ENCODE measurements around the gene ARL14EP.

DNA sequence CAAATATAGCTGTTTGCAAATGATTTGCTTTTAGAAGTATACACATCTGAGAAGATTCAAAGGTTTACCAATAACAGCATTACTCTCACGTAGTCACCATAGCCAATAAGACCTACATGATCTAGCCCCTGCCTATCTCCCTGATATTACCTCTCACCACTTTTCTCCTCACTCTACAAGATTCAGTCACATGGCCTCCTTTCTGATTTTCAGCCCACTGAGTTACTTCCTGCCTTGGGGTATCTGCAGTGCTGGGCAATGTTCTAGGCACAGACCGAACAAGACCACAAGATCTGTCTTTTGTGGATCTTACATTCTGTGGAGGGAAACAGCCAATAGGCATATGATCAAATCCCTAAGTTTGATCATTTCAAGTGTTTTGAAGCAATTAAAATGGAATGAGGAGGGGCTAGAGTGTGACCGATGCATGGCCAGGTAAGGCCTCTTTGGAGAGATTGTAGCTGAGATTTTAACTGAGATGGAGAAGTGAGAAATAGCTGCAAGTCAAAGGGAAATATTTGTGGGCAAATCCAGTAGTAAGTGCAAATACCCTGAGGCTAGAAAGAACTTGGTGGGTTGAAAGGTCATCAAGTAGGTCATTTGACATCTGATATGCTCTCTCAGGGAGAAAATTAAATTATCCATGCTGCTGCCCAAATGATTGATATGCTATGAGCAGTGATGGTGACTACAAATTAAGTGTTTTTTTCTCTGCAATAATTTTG is 43.1 kb downstream of the ARL14EP start:
- TF ChIP-seq, protein P1, sequence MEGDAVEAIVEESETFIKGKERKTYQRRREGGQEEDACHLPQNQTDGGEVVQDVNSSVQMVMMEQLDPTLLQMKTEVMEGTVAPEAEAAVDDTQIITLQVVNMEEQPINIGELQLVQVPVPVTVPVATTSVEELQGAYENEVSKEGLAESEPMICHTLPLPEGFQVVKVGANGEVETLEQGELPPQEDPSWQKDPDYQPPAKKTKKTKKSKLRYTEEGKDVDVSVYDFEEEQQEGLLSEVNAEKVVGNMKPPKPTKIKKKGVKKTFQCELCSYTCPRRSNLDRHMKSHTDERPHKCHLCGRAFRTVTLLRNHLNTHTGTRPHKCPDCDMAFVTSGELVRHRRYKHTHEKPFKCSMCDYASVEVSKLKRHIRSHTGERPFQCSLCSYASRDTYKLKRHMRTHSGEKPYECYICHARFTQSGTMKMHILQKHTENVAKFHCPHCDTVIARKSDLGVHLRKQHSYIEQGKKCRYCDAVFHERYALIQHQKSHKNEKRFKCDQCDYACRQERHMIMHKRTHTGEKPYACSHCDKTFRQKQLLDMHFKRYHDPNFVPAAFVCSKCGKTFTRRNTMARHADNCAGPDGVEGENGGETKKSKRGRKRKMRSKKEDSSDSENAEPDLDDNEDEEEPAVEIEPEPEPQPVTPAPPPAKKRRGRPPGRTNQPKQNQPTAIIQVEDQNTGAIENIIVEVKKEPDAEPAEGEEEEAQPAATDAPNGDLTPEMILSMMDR (conservative IDR thresholded peaks at IDR 0.05; ENCODE audit: low read depth, low read length) = no peak
- no peak for TF ChIP-seq EZH2 (IDR thresholded peaks at IDR 0.05; ENCODE audit: borderline replicate concordance, low read depth, low read length, poor library complexity, severe bottlenecking)

All from A673 (cell line).